ENCODE measurements around the gene PCDHGA2.

PCDHGA2 gene

GRCh38 chr5:141349917-141350619 is 11.5 kb downstream of the PCDHGA2 start, which contains the start of gene PCDHGB1:
PCDHGB1 (plus strand) TSS chr5:141350099; CDS start chr5:141350261, 162 bp downstream.
- peak within 1 kb of the TSS; percentile 40 for H3K4me3 ChIP-seq (replicated peaks; ENCODE audit: low read depth, low read length)
- TF ChIP-seq, protein P1, sequence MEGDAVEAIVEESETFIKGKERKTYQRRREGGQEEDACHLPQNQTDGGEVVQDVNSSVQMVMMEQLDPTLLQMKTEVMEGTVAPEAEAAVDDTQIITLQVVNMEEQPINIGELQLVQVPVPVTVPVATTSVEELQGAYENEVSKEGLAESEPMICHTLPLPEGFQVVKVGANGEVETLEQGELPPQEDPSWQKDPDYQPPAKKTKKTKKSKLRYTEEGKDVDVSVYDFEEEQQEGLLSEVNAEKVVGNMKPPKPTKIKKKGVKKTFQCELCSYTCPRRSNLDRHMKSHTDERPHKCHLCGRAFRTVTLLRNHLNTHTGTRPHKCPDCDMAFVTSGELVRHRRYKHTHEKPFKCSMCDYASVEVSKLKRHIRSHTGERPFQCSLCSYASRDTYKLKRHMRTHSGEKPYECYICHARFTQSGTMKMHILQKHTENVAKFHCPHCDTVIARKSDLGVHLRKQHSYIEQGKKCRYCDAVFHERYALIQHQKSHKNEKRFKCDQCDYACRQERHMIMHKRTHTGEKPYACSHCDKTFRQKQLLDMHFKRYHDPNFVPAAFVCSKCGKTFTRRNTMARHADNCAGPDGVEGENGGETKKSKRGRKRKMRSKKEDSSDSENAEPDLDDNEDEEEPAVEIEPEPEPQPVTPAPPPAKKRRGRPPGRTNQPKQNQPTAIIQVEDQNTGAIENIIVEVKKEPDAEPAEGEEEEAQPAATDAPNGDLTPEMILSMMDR (IDR thresholded peaks at IDR 0.05; ENCODE audit: low read length, missing control alignments), result peak; percentile 55
- peak; percentile 66 for DNase-seq (ENCODE audit: low read depth)

DNA sequence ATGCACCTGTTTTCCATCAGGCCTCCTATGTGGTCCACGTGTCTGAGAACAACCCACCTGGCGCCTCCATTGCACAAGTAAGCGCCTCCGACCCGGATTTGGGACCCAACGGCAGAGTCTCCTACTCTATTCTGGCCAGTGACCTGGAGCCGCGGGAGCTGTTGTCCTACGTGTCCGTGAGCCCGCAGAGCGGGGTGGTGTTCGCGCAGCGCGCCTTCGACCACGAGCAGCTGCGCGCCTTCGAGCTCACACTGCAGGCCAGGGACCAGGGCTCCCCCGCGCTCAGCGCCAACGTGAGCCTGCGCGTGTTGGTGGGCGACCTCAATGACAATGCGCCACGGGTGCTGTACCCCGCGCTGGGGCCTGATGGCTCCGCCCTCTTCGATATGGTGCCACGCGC is 13.0 kb downstream of the PCDHGA2 start:
- no peak for DNase-seq (ENCODE audit: low read depth)
- TF ChIP-seq, protein P1 (IDR thresholded peaks at IDR 0.05; ENCODE audit: low read length, missing control alignments), result no peak
- H3K4me3 ChIP-seq (replicated peaks; ENCODE audit: low read depth, low read length), result no peak overlapping the region

- TF ChIP-seq, protein P1 (IDR thresholded peaks at IDR 0.05; ENCODE audit: low read length, missing control alignments), result peak; percentile 50
- DNase-seq (ENCODE audit: low read depth), result peak; percentile 49
- H3K4me3 ChIP-seq (replicated peaks; ENCODE audit: low read depth, low read length), result peak within 1 kb of the TSS; percentile 47
Measured at GRCh38 chr5:141354900-141355469, 16.4 kb downstream of the PCDHGA2 start, which contains the start of gene PCDHGA4. PCDHGA4 (plus strand) TSS chr5:141355021; CDS start chr5:141355108, 87 bp downstream.

DNA sequence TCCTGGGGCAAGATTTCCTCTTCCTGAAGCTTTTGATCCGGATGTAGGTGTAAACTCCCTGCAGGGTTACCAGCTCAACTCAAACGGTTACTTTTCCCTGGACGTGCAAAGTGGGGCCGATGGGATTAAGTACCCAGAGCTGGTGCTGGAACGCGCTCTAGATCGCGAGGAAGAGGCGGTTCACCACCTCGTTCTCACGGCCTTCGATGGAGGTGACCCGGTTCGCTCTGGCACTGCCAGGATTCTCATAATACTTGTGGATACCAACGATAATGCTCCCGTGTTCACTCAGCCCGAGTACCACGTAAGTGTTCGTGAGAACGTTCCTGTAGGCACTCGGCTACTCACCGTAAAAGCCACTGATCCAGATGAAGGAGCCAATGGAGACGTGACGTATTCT is 17.1 kb downstream of the PCDHGA2 start:
- peak overlapping the region; percentile 47 for H3K4me3 ChIP-seq (replicated peaks; ENCODE audit: low read depth, low read length)

GRCh38 chr5:141356133-141356532 is 17.6 kb downstream of the PCDHGA2 start:
- H3K4me3 ChIP-seq (replicated peaks; ENCODE audit: low read depth, low read length), result no peak overlapping the region
- DNase-seq (ENCODE audit: low read depth), result no peak
- TF ChIP-seq, protein P1 (IDR thresholded peaks at IDR 0.05; ENCODE audit: low read length, missing control alignments), result no peak

More for the DNA sequence above, 17.1 kb downstream of the PCDHGA2 start:
- TF ChIP-seq, protein P1 (IDR thresholded peaks at IDR 0.05; ENCODE audit: low read length, missing control alignments), result no peak
- DNase-seq (ENCODE audit: low read depth), result no peak

DNA sequence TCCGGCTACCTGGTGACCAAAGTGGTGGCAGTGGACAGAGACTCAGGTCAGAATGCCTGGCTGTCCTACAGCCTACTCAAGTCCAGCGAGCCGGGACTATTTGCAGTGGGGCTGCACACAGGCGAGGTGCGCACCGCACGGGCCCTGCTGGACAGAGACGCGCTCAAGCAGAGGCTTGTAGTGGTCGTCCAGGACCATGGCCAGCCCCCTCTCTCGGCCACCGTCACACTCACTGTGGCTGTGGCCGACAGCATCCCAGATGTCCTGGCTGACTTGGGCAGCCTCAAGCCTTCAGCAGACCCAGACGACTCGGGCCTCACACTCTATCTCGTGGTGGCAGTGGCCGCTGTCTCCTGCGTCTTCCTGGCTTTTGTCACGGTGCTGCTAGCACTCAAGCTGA is 18.4 kb downstream of the PCDHGA2 start:
- no peak overlapping the region for H3K4me3 ChIP-seq (replicated peaks; ENCODE audit: low read depth, low read length)
- TF ChIP-seq, protein P1 (IDR thresholded peaks at IDR 0.05; ENCODE audit: low read length, missing control alignments), result no peak
- DNase-seq (ENCODE audit: low read depth), result no peak
